Prostate gland (tissue), 2 donors: ENCODE results near the gene ATP5F1E.

Experiments used
- CTCF ChIP-seq, 4 experiments: fragments of 200-600 bp in 2 of 4; fragments of 450-650 bp in 2 of 4; sonication (generic) in 2 of 4; IDR thresholded peaks; 1 replicate in 3 of 4; 2 replicates in 1 of 4; pipeline ENCODE4 v1.5.1; 2016 to 2019; ENCODE audit warnings: antibody characterized with exemption in 4 of 4, mild to moderate bottlenecking in 2 of 4, moderate library complexity in 2 of 4
- POLR2A ChIP-seq: fragments of 450-650 bp; IDR thresholded peaks from one replicate; pipeline ENCODE4 v1.6.1; 2016; ENCODE audit warnings: antibody characterized with exemption, mild to moderate bottlenecking
- POLR2AphosphoS5 ChIP-seq: sonication (generic); formaldehyde crosslinking; IDR thresholded peaks from one replicate; pipeline ENCODE4 v1.6.1; 2017; ENCODE audit warnings: antibody characterized with exemption

- TF ChIP-seq POLR2A (no peak), CTCF (IDR thresholded peaks at IDR 0.05) (no peak), POLR2AphosphoS5 (no peak)
These were observed 36.9 kb upstream of the ATP5F1E start for GRCh38 chr20:59069026-59069425.
